A549 (cell line): ENCODE results near the gene MESD.

Source experiments
- EP300 ChIP-seq, 2 experiments: fragments of >200 bp; sonication (Bioruptor Twin); formaldehyde crosslinking; IDR thresholded peaks; 2 replicates in 1 of 2; 3 replicates in 1 of 2; pipeline ENCODE4 v1.6.1; 2016 to 2017
- REST ChIP-seq: fragments of 200-600 bp; sonication (generic); IDR thresholded peaks from 2 replicates; pipeline ENCODE4 v1.6.1; 2016; ENCODE audit warnings: antibody characterized with exemption, mild to moderate bottlenecking, moderate library complexity

DNA sequence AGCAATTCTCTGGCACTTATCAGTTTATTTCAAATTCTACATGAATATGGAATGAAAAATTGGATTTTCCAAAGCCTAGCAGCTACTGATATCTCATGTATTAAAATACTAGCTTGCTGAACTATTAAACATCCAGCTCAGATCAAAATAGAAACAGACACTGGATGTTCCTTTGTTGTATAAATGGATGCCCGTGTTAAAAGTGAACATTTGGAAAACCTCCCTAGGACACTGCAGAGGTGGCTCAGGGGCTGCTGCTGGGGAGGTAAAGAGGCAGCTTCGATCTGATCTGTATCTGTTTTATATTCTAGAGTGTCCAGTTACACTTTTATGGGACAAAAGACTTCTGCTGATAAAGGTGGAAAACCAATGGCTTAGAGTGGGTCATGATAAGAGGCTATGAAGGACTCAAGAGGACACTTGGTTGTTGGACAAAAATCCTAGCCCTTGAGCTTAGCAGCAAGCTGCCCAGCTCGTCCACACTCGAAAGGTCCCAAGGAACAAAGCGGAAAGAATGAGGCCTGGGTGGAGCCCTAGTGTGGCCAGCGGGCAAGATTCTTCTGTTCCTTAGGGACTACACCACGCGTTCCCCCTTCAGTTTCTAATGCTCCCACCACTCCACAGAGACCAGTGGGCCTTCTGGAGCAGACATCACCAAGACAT, 9.9 kb downstream of the MESD start:
- TF ChIP-seq REST (no peak), EP300 (IDR thresholded peaks at IDR 0.05) (no peak)
